CD4-positive, alpha-beta memory T cell (primary cell): ENCODE results near the gene PSAPL1. TPM values are rescaled to one million over a fixed set of nuclear protein-coding genes. Genes with fewer than 3 reads are reported as not detected.

Experiments
- CTCF ChIA-PET: fragments of 350-600 bp; sonication (Branson Sonifier 250); formaldehyde crosslinking; loops from one replicate; lab custom pipeline; 2021; ENCODE audit warnings: inconsistent platforms; ENCODE audit not compliant: partially characterized antibody; lab: Charles Lee
- POLR2A ChIA-PET: fragments of 350-600 bp; sonication (Branson Sonifier 250); formaldehyde crosslinking; loops from one replicate; lab custom pipeline; 2021; ENCODE audit not compliant: partially characterized antibody; lab: Charles Lee
- DNase-seq, 5 donors: peaks; one replicate each; pipeline versions ENCODE4 v3.0.0 to v3.0.0-alpha.2; 2020 to 2022; ENCODE audit warnings: mixed read lengths in 1 of 5
- H3K27ac ChIP-seq: one replicate; pipeline ENCODE4 v1.7.0; 2013; ENCODE audit warnings: low read depth, low read length
- H3K27me3 ChIP-seq: 2 replicates; pipeline ENCODE4 v1.7.0; 2013; ENCODE audit warnings: mild to moderate bottlenecking, low read length, moderate library complexity; ENCODE audit not compliant: insufficient read depth
- H3K36me3 ChIP-seq: 2 replicates; pipeline ENCODE4 v1.7.0; 2013; ENCODE audit warnings: mild to moderate bottlenecking, low read length, moderate library complexity; ENCODE audit not compliant: insufficient read depth
- H3K4me1 ChIP-seq: 2 replicates; pipeline ENCODE4 v1.7.0; 2013; ENCODE audit warnings: mild to moderate bottlenecking, low read length, moderate library complexity; ENCODE audit not compliant: insufficient read depth
- H3K4me3 ChIP-seq, 2 donors: one replicate each; pipeline ENCODE4 v1.7.0; 2013; ENCODE audit warnings: low read length in 2 of 2, mild to moderate bottlenecking in 1 of 2
- H3K9me3 ChIP-seq, 2 donors: one replicate each; pipeline ENCODE4 v1.7.0; 2013; ENCODE audit warnings: low read length in 2 of 2, control low read depth in 1 of 2; ENCODE audit not compliant: control insufficient read depth in 1 of 2
- H3K27ac Mint-ChIP-seq, 7 donors: one replicate each; pipeline ENCODE4 v1.8.0; 2020 to 2021; ENCODE audit warnings: mixed read lengths in 7 of 7, mild to moderate bottlenecking in 6 of 7, inconsistent platforms in 3 of 7, moderate library complexity in 3 of 7
- H3K27me3 Mint-ChIP-seq, 2 donors: one replicate each; pipeline ENCODE4 v1.8.0; 2020 to 2021; ENCODE audit warnings: mixed read lengths in 2 of 2
- H3K36me3 Mint-ChIP-seq, 2 donors: one replicate each; pipeline ENCODE4 v1.8.0; 2020 to 2021; ENCODE audit warnings: mixed read lengths in 2 of 2, inconsistent platforms in 1 of 2, mild to moderate bottlenecking in 1 of 2
- H3K4me1 Mint-ChIP-seq, 4 donors: one replicate each; pipeline ENCODE4 v1.8.0; 2020 to 2021; ENCODE audit warnings: mixed read lengths in 4 of 4, mild to moderate bottlenecking in 1 of 4
- H3K4me3 Mint-ChIP-seq, 8 donors: one replicate each; pipeline ENCODE4 v1.8.0; 2020 to 2021; ENCODE audit warnings: mixed read lengths in 8 of 8, mild to moderate bottlenecking in 7 of 8, moderate library complexity in 6 of 8, inconsistent platforms in 3 of 8
- H3K9me3 Mint-ChIP-seq, 8 donors: one replicate each; pipeline ENCODE4 v1.8.0; 2020 to 2021; ENCODE audit warnings: mixed read lengths in 8 of 8, mild to moderate bottlenecking in 5 of 8, inconsistent platforms in 3 of 8, moderate library complexity in 1 of 8
- intact Hi-C: fragments of 100-400 bp; cut with micrococcal nuclease; formaldehyde crosslinking; loops from one replicate; pipeline ENCODE4 v1.15.1; 2023
- polyA plus RNA-seq, 2 donors: library from polyadenylated mRNA; unstranded; fragments of 300-500 nt; fragmentation: Illumina TruSeq; gene quantifications; one replicate each; pipeline ENCODE4 v1.2.3, GENCODE V29; 2021
- total RNA-seq, 2 experiments: library from RNA; stranded (reverse); gene quantifications; one replicate each; pipeline ENCODE4 v1.2.3, GENCODE V29; 2021

PSAPL1 gene
- total and polyA plus RNA-seq, 4 experiments from 2014 or later = not detected

- H3K4me3 Mint-ChIP-seq = no peak overlapping the region
Observed at GRCh38 chr4:7466215-7466614, 31.5 kb upstream of the PSAPL1 start.

DNA sequence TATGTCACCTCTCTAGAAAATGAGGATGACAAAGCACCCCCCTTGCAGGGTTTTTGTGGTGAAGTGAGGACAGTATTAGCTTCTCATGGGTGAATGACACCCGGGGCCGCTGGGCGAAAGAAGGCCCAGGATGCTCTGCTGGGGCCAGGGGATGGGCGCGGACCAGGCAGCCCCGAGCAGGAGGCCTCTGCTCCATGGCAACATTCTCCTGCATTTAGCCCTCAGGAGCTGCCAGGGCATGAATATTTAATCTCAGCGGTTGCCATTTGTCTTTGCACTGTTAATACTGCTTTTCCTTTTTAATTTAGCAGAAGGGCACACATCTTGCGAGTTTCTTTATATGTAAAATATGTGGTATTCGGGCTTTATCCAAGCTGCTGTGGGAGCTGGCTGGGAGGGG is 30.3 kb upstream of the PSAPL1 start:
- Histone ChIP-seq H3K9me3 (no peaks in the 10 kb centered on the region), H3K27ac (no peak overlapping the region), H3K4me3 (no peak overlapping the region), H3K36me3 (no peaks in the 10 kb centered on the region), H3K27me3 (no peaks in the 10 kb centered on the region), H3K4me1 (no peaks in the 10 kb centered on the region)
- intact Hi-C loops = no loop called here
- CTCF ChIA-PET = no interaction called here
- DNase-seq = no peak
- Mint-ChIP-seq H3K27ac (peak overlapping the region in 1 of 7 donors; percentile 11), H3K9me3 (peaks cover 0 to 5% (median 0%) of the 10 kb centered on the region in 8 donors), H3K36me3 (no peaks in the 10 kb centered on the region), H3K27me3 (peaks cover 5 to 8% of the 10 kb centered on the region in 2 donors), H3K4me3 (no peak overlapping the region), H3K4me1 (peaks cover 0 to 2% (median 0%) of the 10 kb centered on the region in 4 donors)
- POLR2A ChIA-PET = no interaction called here

More at GRCh38 chr4:7466215-7466614, 31.5 kb upstream of the PSAPL1 start:
- POLR2A ChIA-PET = no interaction called here
- DNase-seq = no peak
- intact Hi-C loops = no loop called here
- no peak overlapping the region for H3K4me3 ChIP-seq
- no peaks in the 10 kb centered on the region for H3K36me3 Mint-ChIP-seq
- peaks cover 3 to 10% of the 10 kb centered on the region in 2 donors for H3K27me3 Mint-ChIP-seq
- CTCF ChIA-PET = no interaction called here
- no peaks in the 10 kb centered on the region for H3K27me3 ChIP-seq
- no peak overlapping the region for H3K27ac Mint-ChIP-seq
- peaks cover 0 to 5% (median 0%) of the 10 kb centered on the region in 8 donors for H3K9me3 Mint-ChIP-seq
- no peaks in the 10 kb centered on the region for H3K4me1 ChIP-seq
- H3K27ac ChIP-seq = no peak overlapping the region
- no peaks in the 10 kb centered on the region for H3K36me3 ChIP-seq
- H3K9me3 ChIP-seq = no peaks in the 10 kb centered on the region
- peaks cover 0 to 2% (median 0%) of the 10 kb centered on the region in 4 donors for H3K4me1 Mint-ChIP-seq

- ChIA-PET POLR2A (no interaction called here), CTCF (no interaction called here)
- H3K27me3 Mint-ChIP-seq = peaks cover 5 to 7% of the 10 kb centered on the region in 2 donors
- Histone ChIP-seq H3K27ac (no peak overlapping the region), H3K27me3 (no peaks in the 10 kb centered on the region), H3K4me1 (no peaks in the 10 kb centered on the region), H3K4me3 (no peak overlapping the region), H3K36me3 (no peaks in the 10 kb centered on the region), H3K9me3 (no peaks in the 10 kb centered on the region)
- H3K4me3 Mint-ChIP-seq = no peak overlapping the region
- H3K4me1 Mint-ChIP-seq = peaks cover 0 to 2% (median 0%) of the 10 kb centered on the region in 4 donors
- H3K27ac Mint-ChIP-seq = no peak overlapping the region
- no peak for DNase-seq
- no peaks in the 10 kb centered on the region for H3K36me3 Mint-ChIP-seq
- H3K9me3 Mint-ChIP-seq = peaks cover 0 to 5% (median 0%) of the 10 kb centered on the region in 8 donors
- intact Hi-C loops = no loop called here
Observed at GRCh38 chr4:7464259-7464655, 29.5 kb upstream of the PSAPL1 start.

- no peaks in the 10 kb centered on the region for H3K9me3 ChIP-seq
- Mint-ChIP-seq H3K27ac (no peak overlapping the region), H3K9me3 (peaks cover 0 to 5% (median 0%) of the 10 kb centered on the region in 8 donors), H3K4me3 (no peak overlapping the region), H3K36me3 (no peaks in the 10 kb centered on the region), H3K27me3 (peaks cover 3 to 7% of the 10 kb centered on the region in 2 donors), H3K4me1 (no peaks in the 10 kb centered on the region)
- ChIA-PET CTCF (no interaction called here), POLR2A (no interaction called here)
- H3K27ac ChIP-seq = no peak overlapping the region
- no peak for DNase-seq
- intact Hi-C loops = no loop called here
- H3K36me3 ChIP-seq = no peaks in the 10 kb centered on the region
- no peak overlapping the region for H3K4me3 ChIP-seq
- H3K27me3 ChIP-seq = no peaks in the 10 kb centered on the region
- no peaks in the 10 kb centered on the region for H3K4me1 ChIP-seq
Observed at GRCh38 chr4:7463566-7464258, 29.0 kb upstream of the PSAPL1 start.

DNA sequence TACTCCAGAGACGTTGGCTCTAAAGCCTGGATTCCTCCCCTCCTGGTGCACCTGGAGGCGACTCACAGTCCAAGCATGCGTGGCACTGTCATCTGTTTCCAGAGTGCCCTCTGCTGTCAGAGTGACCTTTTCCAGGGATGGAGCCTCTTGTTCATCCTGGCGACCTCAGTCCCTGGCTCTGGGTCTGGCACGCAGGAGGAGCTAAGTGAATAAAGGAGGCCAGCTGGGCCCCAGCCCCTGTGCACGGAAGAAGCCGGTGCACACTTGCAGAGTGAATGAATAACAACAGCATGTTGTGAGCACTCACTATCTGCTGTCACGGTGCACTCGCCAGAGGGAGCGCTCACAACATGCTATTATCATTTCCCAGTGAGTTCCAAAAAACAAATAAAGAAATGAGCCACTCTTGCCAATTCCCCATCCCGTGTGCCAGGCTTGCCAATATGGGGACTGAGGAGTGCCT is 27.8 kb upstream of the PSAPL1 start:
- H3K4me1 Mint-ChIP-seq = no peaks in the 10 kb centered on the region
- DNase-seq = no peak

DNA sequence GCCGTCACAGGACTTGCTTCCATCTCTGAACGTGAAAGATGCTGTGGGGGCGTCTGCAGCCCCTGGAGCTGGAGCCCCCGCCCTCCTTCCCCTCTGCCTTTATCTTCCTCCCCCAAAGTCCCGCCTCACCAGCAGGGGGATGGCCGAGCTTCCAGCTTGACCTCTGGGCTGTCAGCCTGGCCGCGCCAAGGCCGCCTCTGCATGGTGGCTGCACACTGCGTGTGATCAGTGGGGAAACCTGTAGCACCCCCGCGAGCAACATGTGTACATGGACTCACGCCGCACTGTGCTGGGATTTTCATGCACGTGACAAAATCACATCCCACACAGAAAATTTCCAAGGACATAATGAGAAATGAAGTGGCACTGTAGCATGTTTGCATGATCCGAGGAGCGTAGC is 26.5 kb upstream of the PSAPL1 start:
- ChIA-PET CTCF (no interaction called here), POLR2A (no interaction called here)
- no peaks in the 10 kb centered on the region for H3K36me3 ChIP-seq
- no peaks in the 10 kb centered on the region for H3K4me1 ChIP-seq
- no peaks in the 10 kb centered on the region for H3K27me3 ChIP-seq
- H3K27ac ChIP-seq = no peak overlapping the region
- peaks cover 0 to 5% (median 0%) of the 10 kb centered on the region in 8 donors for H3K9me3 Mint-ChIP-seq
- H3K27me3 Mint-ChIP-seq = peaks cover 3 to 9% of the 10 kb centered on the region in 2 donors
- no peaks in the 10 kb centered on the region for H3K4me1 Mint-ChIP-seq
- no peaks in the 10 kb centered on the region for H3K9me3 ChIP-seq
- H3K27ac Mint-ChIP-seq = no peak overlapping the region
- no peak for DNase-seq
- no peaks in the 10 kb centered on the region for H3K36me3 Mint-ChIP-seq
- H3K4me3 ChIP-seq = no peak overlapping the region
- H3K4me3 Mint-ChIP-seq = no peak overlapping the region
- intact Hi-C loops = no loop called here

More for the DNA sequence above, 27.8 kb upstream of the PSAPL1 start:
- CTCF ChIA-PET = no interaction called here
- H3K27me3 Mint-ChIP-seq = peaks cover 3 to 9% of the 10 kb centered on the region in 2 donors
- no peaks in the 10 kb centered on the region for H3K4me1 ChIP-seq
- H3K9me3 ChIP-seq = no peaks in the 10 kb centered on the region
- no peak overlapping the region for H3K27ac Mint-ChIP-seq
- no peaks in the 10 kb centered on the region for H3K27me3 ChIP-seq
- no peak overlapping the region for H3K4me3 ChIP-seq
- no peaks in the 10 kb centered on the region for H3K36me3 Mint-ChIP-seq
- POLR2A ChIA-PET = no interaction called here
- H3K27ac ChIP-seq = no peak overlapping the region
- H3K4me3 Mint-ChIP-seq = no peak overlapping the region
- intact Hi-C loops = no loop called here
- H3K36me3 ChIP-seq = no peaks in the 10 kb centered on the region
- H3K9me3 Mint-ChIP-seq = peaks cover 0 to 5% (median 0%) of the 10 kb centered on the region in 8 donors

DNA sequence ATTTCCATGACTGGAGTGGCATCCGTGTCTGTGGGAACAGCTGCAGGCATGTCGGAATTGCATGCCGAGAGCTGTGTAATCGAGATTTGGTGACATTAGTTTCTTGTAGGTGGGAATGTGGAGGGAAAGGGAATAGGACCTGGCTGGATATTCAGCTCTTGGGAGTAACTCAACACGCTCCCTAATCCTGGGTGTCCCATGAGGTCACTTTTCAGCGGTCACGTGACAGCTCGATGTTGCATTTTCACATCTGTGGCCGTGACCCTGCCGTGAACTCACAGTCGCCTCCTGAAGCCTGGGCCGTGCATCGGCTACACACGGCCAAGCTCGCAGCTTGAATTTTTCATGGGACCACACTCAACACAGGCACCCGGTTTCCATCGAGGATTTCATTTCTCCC is 25.8 kb upstream of the PSAPL1 start:
- H3K9me3 Mint-ChIP-seq = peaks cover 0 to 4% (median 0%) of the 10 kb centered on the region in 8 donors
- no peaks in the 10 kb centered on the region for H3K36me3 Mint-ChIP-seq
- no peak overlapping the region for H3K27ac Mint-ChIP-seq
- no peak overlapping the region for H3K4me3 ChIP-seq
- H3K36me3 ChIP-seq = no peaks in the 10 kb centered on the region
- H3K4me3 Mint-ChIP-seq = no peak overlapping the region
- no peaks in the 10 kb centered on the region for H3K4me1 ChIP-seq
- H3K9me3 ChIP-seq = no peaks in the 10 kb centered on the region
- H3K4me1 Mint-ChIP-seq = no peaks in the 10 kb centered on the region
- no peaks in the 10 kb centered on the region for H3K27me3 ChIP-seq
- peaks cover 3 to 9% of the 10 kb centered on the region in 2 donors for H3K27me3 Mint-ChIP-seq
- no peak for DNase-seq
- POLR2A ChIA-PET = no interaction called here
- CTCF ChIA-PET = no interaction called here
- no peak overlapping the region for H3K27ac ChIP-seq
- intact Hi-C loops = no loop called here
